ENCODE measurements around the gene NCR3LG1. TPM values are rescaled to one million over a fixed set of nuclear protein-coding genes. Genes with fewer than 3 reads are reported as not detected.
A peak's percentile ranks its signal among the peaks of the same experiment; 100 is the strongest.

NCR3LG1 gene
- total RNA-seq, 2 donors from 2014 or later = 2.0 to 3.6 TPM

DNA sequence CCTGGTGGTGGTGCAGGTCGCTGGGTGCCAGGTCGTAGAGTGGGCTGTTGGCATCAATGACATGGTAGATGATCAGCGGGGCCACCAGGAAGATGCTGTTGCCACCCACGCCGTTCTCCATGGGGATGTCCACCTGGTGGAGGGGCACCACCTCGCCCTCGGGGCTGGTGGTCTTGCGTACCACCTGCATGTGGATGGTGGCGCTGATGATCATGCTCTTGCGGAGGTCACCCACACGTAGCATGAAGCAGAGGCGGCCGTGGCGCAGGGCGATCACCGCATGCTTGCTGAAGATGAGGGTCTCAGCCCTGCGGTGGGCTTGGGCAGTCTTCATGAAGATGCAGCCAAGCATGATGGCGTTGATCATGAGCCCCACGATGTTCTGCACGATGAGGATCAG is 35.7 kb downstream of the NCR3LG1 start:
- Histone ChIP-seq H3K4me3 (no peak overlapping the region), H3K9me3 (no peaks in the 10 kb centered on the region), H3K27me3 (peaks cover 0 to 3% of the 10 kb centered on the region in 2 donors), H3K4me1 (peaks cover 0 to 45% of the 10 kb centered on the region in 2 donors), H3K36me3 (no peaks in the 10 kb centered on the region), H3K27ac (peak overlapping the region; percentile 83 to 93)
- TF ChIP-seq, protein P1, sequence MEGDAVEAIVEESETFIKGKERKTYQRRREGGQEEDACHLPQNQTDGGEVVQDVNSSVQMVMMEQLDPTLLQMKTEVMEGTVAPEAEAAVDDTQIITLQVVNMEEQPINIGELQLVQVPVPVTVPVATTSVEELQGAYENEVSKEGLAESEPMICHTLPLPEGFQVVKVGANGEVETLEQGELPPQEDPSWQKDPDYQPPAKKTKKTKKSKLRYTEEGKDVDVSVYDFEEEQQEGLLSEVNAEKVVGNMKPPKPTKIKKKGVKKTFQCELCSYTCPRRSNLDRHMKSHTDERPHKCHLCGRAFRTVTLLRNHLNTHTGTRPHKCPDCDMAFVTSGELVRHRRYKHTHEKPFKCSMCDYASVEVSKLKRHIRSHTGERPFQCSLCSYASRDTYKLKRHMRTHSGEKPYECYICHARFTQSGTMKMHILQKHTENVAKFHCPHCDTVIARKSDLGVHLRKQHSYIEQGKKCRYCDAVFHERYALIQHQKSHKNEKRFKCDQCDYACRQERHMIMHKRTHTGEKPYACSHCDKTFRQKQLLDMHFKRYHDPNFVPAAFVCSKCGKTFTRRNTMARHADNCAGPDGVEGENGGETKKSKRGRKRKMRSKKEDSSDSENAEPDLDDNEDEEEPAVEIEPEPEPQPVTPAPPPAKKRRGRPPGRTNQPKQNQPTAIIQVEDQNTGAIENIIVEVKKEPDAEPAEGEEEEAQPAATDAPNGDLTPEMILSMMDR (IDR thresholded peaks at IDR 0.05) = no peak
- no peak for DNase-seq (ENCODE audit: low spot score)

DNA sequence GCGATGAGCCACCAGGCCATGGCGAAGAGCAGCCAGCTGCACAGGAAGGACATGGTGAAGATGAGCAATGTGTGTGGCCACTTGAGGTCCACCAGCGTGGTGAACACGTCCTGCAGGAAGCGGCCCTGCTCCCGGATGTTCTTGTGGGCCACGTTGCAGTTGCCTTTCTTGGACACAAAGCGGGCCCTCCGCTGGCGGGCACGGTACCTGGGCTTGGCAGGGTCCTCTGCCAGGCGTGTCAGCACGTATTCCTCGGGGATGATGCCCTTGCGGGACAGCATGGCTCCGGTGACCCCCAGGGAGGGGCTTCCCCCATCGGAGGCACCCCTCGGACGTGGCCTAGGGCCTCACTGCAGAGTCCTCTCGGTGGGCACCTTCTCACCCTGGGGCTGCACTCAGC is 36.2 kb downstream of the NCR3LG1 start:
- TF ChIP-seq, protein P1 (IDR thresholded peaks at IDR 0.05) = no peak
- peaks cover 0 to 45% of the 10 kb centered on the region in 2 donors for H3K4me1 ChIP-seq
- no peaks in the 10 kb centered on the region for H3K9me3 ChIP-seq
- H3K4me3 ChIP-seq = no peak overlapping the region
- H3K27ac ChIP-seq = peak overlapping the region in 1 of 2 donors; percentile 77
- DNase-seq (ENCODE audit: low spot score) = no peak
- H3K27me3 ChIP-seq = peaks cover 0 to 3% of the 10 kb centered on the region in 2 donors
- H3K36me3 ChIP-seq = no peaks in the 10 kb centered on the region

DNA sequence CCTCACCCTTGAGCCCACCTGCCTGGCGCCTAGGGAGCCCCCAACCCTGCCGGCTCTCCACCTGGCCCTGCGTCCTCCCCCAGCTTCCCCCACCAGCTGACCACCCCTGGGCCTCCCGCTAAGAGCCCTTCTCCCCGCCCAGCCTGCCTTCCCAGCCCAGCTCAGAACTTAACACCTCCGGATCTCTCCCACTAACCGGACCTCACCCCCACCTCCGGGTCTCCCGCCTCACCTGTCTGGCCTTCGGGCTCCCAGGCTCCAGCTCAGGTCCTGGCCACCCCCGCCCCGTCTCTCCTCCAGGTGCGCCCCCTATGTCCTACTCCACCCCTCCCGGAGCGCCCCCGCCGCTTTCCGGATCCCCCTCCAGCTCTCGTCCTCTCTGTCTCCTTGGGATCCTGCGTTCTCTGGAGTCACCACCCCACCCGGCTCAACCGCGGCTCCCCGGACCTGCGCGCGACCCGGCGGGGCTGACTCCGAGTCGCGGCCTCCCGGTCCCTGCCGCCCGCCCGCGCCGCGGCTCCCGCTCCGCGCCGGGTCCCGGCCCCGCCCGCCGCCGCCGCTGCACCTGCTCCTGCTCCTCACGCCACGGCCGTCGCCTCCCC is 37.1 kb downstream of the NCR3LG1 start, which contains the start of gene KCNJ11:
Gene KCNJ11, minus strand, starts transcription at position 51 of the 602 bp plus-strand sequence. CDS start 568 bp downstream, outside the sequence.
- peak within 1 kb of the TSS; percentile 77 to 83 for H3K27ac ChIP-seq
- H3K4me3 ChIP-seq = peak within 1 kb of the TSS; percentile 54 to 57
- TF ChIP-seq, protein P1 (IDR thresholded peaks at IDR 0.05) = no peak
- DNase-seq (ENCODE audit: low spot score) = no peak
- peaks cover 0 to 38% of the 10 kb centered on the region in 2 donors for H3K4me1 ChIP-seq
- no peaks in the 10 kb centered on the region for H3K9me3 ChIP-seq
- peaks cover 0 to 3% of the 10 kb centered on the region in 2 donors for H3K27me3 ChIP-seq
- H3K36me3 ChIP-seq = no peaks in the 10 kb centered on the region

DNA sequence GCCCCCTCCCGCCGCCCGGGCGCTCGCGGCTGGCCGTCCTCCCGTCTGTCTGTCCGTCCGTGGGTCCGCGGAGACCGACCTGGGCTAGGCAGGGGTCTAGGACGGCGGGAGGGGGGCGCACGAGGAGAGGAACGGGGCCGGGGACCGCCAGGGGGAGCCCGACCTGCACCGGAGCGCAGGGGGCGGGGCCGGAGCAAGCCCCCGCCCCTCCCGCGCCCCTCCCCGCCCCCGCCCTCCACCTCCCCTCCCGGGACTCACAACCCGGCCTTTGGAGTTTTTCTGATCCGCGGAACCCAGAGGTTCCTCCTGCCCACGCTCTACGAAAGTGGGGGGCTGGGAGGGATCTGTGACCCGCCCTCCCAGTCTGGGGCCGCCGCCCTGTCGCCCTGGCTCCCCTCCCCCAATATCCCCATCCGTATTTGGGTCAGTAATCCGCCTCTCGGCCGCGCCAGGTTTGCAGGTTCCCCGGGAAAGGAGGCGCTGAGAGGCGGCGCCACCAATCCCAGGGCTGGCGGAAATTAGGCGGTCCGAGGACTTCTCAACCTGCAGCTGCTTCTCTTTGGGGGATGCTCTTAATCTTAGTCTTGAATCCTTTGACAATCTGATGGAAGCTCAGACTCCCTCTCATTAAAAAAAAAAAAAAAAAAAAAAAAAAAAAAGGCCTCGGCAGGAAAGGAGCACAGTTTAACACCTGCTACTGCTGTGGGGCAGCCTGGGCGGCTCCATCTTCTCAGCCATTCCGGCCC is 37.8 kb downstream of the NCR3LG1 start:
- Histone ChIP-seq H3K36me3 (no peaks in the 10 kb centered on the region), H3K27ac (peak overlapping the region; percentile 77 to 83), H3K4me3 (peak overlapping the region; percentile 54 to 57), H3K9me3 (no peaks in the 10 kb centered on the region), H3K27me3 (no peaks in the 10 kb centered on the region), H3K4me1 (peaks cover 0 to 32% of the 10 kb centered on the region in 2 donors)
- DNase-seq (ENCODE audit: low spot score) = no peak
- TF ChIP-seq, protein P1 (IDR thresholded peaks at IDR 0.05) = peak; percentile 76 to 89

GRCh38 chr11:17389957-17390649 is 38.5 kb downstream of the NCR3LG1 start:
- Histone ChIP-seq H3K9me3 (no peaks in the 10 kb centered on the region), H3K4me3 (no peak overlapping the region), H3K36me3 (no peaks in the 10 kb centered on the region), H3K27ac (peak overlapping the region; percentile 77 to 83), H3K4me1 (peaks cover 0 to 32% of the 10 kb centered on the region in 2 donors), H3K27me3 (no peaks in the 10 kb centered on the region)
- DNase-seq (ENCODE audit: low spot score) = no peak
- TF ChIP-seq, protein P1 (IDR thresholded peaks at IDR 0.05) = no peak
